Effector CD4-positive, alpha-beta T cell (primary cell): Measurements from ENCODE around the gene PPP5C.
"Not testable (repeated sequence)": the region's sequence is repeated elsewhere in the genome, so short reads cannot be mapped to it uniquely, and the experiment has no call there.

ENCODE experiments used
- DNase-seq: peaks from one replicate; pipeline ENCODE4 v3.0.0-alpha.2; 2020
- total RNA-seq: gene quantifications from one replicate; lab custom pipeline; 2026; lab: John Stamatoyannopoulos, UW

The PPP5C gene
- total RNA-seq, result 25.0 reads per million, percentile 52 among the genes with 10 or more reads in this experiment

- peak; percentile 76 for DNase-seq
These were observed at the start of gene PPP5C for GRCh38 chr19:46346821-46347571. Gene PPP5C, plus strand, starts transcription at chr19:46347087. Its CDS starts 10 bp downstream, at chr19:46347097.

DNA sequence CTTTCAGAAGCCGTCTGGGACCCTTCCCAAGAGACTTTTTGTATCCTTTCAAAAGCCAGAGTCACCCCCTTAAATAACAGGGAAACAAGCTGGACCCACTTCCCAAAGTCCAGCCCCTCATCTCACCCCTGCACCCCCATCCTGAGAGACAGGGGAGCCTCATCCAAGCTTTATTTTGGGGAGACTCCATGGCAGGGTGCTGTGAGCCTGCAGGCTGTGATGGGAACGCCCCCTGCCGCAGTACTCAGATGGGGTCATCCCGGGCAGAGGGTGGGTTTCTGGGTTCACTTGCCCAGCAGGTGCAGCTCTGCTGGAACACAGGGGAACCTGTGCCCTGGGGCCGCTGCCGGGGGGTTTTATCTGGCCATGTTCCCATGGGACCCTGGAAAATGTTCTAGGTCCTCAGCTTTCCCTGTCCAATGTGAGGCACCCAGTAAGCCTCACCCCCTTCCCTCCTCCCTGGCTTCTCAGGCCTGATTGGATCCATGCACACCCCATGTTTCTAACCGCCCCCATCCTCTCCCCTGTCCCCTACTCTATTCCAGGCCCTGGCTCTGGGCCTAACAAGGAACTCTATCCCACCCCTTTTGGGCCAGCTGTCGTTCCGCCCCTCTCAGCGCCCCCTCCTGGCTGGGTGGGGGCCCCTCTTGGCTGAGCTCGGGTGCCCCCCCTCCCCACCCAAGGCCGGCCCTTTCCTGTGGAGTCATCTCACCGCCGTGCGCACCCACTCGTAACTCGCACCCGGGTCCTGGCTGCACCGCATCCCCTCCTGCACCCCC, 49.0 kb upstream of the PPP5C start:
- DNase-seq, result no peak

GRCh38 chr19:46298479-46299003, 48.3 kb upstream of the PPP5C start:
- DNase-seq, result no peak

DNA sequence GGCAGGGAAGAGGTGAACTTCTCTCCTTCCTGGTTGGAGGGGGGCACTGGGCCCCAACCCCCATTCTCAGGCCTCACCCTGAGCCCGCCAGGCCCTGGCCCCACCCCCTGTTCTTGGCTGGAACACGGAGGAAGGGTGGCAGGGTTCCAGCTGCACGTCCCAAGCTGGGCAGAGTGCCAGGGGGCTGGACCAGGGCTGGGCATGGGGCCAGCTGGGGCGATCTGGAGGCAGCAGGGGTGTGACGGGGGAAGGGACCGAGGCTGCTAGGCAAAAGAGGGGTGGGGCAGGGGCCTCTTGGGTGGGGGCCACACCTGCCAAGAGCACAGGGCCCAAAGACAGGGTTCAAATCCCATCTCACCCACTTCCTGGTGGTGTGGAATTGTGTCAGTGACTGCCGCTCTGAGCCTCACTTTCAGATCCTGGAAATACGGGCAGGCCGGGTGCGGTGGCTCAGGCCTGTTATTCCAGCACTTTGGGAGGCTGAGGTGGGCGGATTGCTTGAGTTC, 47.8 kb upstream of the PPP5C start:
- DNase-seq, result no peak

DNA sequence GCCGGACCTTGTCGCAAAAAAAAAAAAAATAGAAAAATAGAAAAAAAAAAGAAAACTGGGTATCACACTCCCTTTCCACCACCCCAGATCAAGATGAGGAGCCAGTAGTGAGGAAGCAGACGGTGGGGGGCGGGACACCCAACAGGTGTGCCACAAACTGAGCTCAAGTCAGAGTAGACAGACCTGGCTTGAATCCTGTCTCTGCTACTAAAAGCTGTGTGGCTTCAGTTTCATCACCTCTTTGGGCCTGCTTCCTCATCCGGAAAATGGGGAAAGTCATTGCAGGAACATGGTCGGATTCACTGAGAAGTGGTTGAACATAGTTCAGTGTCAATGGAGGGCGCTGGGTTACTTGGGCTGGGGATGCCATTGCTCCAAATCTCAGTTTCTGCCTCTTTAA, 47.2 kb upstream of the PPP5C start:
- no peak for DNase-seq

DNA sequence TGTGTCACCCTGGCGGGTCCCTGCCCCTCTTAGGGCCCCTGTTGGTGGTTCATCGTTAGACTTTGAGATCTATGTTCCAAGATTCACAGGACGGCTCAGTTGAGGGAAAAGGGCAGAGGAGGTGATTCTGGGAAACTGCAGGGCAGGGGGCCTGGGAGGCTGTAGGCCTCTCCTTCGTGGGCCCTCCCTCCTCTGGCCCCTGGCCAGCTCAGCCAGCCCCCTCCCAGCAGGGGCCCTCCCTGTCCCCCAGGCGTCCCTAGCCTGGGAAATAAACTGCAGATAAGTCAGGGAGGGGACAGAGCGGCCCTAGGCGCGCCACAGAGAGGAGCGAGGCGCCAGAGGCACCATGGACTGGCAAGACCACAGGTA, 43.6 kb upstream of the PPP5C start:
- DNase-seq, result no peak

- no peak for DNase-seq
These were observed 43.0 kb upstream of the PPP5C start for GRCh38 chr19:46303691-46304397.

DNA sequence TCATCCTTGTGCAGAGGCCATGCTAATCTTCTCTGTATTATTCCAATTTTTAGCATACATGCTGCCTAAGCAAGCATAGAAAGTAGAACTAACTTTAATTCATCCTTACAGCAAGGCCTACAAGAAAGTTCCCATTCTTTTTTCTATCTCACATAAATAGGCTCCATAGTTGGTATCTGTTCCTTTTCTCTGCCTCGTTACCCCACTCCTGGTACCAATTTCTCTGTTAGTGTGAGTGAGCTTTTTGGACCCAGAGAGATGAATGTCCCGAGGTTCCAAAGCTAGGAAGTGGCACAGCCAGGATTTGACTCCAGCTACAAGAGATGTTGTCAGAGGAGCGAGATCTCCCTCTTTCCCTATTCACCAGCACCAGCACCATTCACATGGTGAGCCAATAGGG, 40.4 kb upstream of the PPP5C start:
- DNase-seq, result no peak

GRCh38 chr19:46308510-46308909, 38.4 kb upstream of the PPP5C start:
- DNase-seq, result no peak

DNA sequence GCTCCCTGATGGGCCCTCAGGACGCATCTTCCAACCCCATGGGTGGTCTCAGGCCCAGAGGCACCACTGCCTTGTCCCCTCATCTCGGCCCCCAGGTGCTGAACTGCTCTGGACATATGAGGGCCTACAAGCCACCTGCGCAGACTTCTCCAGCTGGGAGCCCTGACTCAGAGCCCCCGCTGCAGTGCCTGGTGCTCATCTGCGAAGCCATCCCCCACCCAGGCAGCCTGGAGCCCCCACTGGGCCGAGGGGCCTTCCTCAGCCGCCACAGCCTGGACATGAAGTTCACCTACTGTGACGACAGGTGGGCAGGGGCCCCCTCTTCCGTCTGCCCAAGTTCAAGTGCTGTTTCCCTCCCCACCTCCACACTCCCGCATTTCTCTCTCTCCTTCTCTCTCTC, 37.8 kb upstream of the PPP5C start:
- DNase-seq, result no peak

DNA sequence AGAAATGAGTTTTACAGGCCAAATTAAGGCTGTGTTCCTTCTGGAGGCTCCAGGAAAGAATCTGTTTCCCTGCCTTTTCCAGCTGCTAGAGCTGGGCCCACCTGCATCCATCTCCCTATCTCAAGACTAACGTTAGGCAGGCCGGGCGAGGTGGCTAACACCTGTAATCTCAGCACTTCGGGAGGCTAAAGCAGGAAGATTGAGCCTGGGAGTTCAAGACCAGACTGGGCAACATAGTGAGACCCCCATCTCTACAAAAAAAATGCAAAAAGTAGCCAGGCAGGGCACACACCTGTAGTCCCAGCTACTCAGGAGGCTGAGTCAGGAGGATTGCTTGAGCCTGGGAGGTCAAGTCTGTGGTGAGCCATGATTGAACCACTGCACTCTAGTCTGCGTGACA, 35.4 kb upstream of the PPP5C start:
- DNase-seq, result no peak

DNA sequence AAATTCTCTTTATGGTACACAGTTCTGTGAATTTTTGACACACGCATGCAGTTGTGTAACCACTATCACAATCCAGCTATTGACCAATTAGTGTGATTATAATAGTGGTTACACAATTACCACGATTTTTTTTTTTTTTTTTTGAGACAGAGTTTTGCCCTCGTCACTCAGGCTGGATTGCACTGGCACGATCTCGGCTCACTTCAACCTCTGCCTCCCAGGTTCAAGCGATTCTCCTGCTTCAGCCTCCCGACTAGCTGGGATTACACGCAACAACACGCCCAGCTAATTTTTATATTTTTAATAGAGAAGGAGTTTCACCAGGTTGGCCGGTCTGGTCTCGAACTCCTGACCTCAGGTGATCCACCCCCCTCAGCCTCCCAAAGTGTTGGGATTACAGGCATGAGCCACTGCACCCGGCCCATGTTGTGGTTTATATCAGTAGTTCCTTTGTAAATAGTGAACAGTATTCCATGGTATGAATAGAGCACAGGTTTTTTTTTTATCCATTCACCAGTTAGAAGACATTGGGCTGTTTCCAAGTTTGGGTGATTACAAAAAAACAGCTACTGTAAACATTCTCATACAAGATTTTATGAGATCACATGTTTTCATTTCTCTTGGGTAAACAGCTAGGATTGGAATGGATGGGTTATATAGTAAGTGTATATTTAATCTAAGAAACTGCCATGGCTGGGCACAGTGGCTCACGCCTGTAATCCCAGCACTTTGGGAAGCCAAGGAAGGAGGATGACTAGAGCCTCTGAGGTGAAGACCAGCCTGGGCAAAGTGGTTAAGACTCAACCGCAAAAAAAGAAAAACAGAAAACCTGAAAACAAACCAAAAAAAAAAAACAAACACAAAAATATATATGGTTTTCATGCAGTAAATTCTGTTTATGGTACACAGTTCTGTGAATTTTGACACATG, 33.1 kb upstream of the PPP5C start:
- not testable (repeated sequence) for DNase-seq

GRCh38 chr19:46317339-46317738, 29.5 kb upstream of the PPP5C start:
- no peak for DNase-seq

DNA sequence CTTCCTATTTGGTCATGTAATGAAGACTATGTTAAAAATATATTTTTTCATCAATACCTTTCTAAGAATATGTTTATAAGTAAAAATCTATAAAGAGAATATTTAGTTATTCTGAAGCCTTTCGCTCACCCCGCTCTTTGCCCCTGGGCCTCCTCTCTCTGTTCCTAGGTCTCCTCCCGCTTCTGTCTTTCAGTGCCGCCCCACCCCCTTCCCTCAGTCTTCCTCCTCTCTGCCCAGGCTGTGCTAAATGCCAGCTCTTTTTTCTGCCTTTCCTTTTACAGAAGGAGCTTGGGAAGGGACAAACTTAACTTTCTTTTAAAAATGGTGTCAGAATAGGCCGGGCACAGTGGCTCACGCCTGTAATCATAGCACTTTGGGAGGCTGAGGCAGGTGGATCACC, 27.3 kb upstream of the PPP5C start:
- no peak for DNase-seq

DNA sequence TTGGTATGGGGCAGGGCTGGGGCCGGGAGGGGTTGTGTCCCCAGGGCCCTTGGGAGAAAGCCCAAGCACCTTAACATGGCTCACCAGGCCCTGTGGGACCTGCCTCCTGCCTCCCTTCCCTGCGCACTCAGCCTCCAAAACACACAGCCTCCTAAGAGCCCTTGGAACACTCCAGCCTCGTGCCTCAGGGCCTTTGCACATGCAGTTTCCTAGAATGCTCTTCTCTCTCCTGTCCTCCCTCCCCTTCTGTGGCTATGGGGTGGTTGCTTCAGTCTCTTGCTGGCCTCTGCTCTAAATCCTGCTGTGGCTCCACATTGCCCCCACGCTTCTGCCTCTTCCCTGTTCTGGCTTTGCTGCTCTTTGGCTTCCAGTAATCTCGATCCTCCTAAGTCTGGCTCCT, 26.3 kb upstream of the PPP5C start:
- DNase-seq, result no peak

GRCh38 chr19:46321653-46322052, 25.2 kb upstream of the PPP5C start:
- DNase-seq, result no peak

GRCh38 chr19:46323227-46323626, 23.7 kb upstream of the PPP5C start:
- not testable (repeated sequence) for DNase-seq

- no peak for DNase-seq
These were observed 22.6 kb upstream of the PPP5C start for GRCh38 chr19:46324277-46324676.

- no peak for DNase-seq
These were observed 20.3 kb upstream of the PPP5C start for GRCh38 chr19:46326608-46327007.

DNA sequence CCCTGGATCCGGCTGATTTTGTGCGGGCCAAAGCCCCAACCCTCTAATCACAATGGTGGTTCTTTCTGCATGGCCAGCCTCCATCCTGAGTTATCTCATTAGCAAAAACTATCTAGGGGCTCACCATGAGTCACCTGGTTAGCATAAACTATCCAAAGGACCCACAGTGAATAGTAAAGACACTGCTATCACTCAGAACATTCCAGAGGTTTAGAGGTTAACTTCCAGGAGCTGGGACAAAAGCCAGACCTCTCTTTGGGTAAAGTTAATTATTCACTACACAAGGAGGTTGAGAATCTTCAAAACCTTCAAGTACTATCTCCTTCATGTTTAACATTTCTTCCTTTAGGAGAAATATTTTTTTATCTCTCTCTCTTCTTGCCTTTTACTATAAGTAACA, 18.8 kb upstream of the PPP5C start:
- no peak for DNase-seq

GRCh38 chr19:46330319-46330918, 16.5 kb upstream of the PPP5C start:
- DNase-seq, result no peak

- no peak for DNase-seq
These were observed 9.4 kb upstream of the PPP5C start for GRCh38 chr19:46337487-46337886.
